Ishikawa (cell line): Measurements from ENCODE around the gene PAM.

Experiments
- CEBPB ChIP-seq: IDR thresholded peaks from 2 replicates; pipeline ENCODE4 v1.6.1; 2012
- CREB1 ChIP-seq: IDR thresholded peaks from 2 replicates; pipeline ENCODE4 v1.6.1; 2012; ENCODE audit warnings: low read depth
- EGR1 ChIP-seq: IDR thresholded peaks from 2 replicates; pipeline ENCODE4 v1.6.1; 2012
- EP300 ChIP-seq: IDR thresholded peaks from 2 replicates; pipeline ENCODE4 v1.6.1; 2012; ENCODE audit warnings: borderline replicate concordance
- FOXM1 ChIP-seq: IDR thresholded peaks from 2 replicates; pipeline ENCODE4 v1.6.1; 2012; ENCODE audit warnings: low read depth, borderline replicate concordance
- MAX ChIP-seq: IDR thresholded peaks from 2 replicates; pipeline ENCODE4 v1.6.1; 2012
- NFIC ChIP-seq: IDR thresholded peaks from 2 replicates; pipeline ENCODE4 v1.6.1; 2012
- RAD21 ChIP-seq: IDR thresholded peaks from 2 replicates; pipeline ENCODE4 v1.6.1; 2012; ENCODE audit warnings: low read depth
- REST ChIP-seq: IDR thresholded peaks from 2 replicates; pipeline ENCODE4 v1.6.1; 2012; ENCODE audit warnings: low read depth, mild to moderate bottlenecking
- TAF1 ChIP-seq: IDR thresholded peaks from 2 replicates; pipeline ENCODE4 v1.6.1; 2012; ENCODE audit warnings: low read depth, mild to moderate bottlenecking
- TCF12 ChIP-seq: IDR thresholded peaks from 2 replicates; pipeline ENCODE4 v1.6.1; 2012; ENCODE audit warnings: low read depth
- TEAD4 ChIP-seq: IDR thresholded peaks from 2 replicates; pipeline ENCODE4 v1.6.1; 2012
- USF1 ChIP-seq: IDR thresholded peaks from 2 replicates; pipeline ENCODE4 v1.6.1; 2012
- YY1 ChIP-seq: IDR thresholded peaks from 2 replicates; pipeline ENCODE4 v1.6.1; 2012; ENCODE audit warnings: low read depth
- ZBTB7A ChIP-seq: IDR thresholded peaks from 2 replicates; pipeline ENCODE4 v1.6.1; 2012; ENCODE audit warnings: low read depth

PAM gene

GRCh38 chr5:102946414-102946813, 191.3 kb downstream of the PAM start:
- TF ChIP-seq TCF12 (no peak), NFIC (no peak), EGR1 (no peak), TAF1 (no peak), REST (no peak), USF1 (no peak), CEBPB (no peak), TEAD4 (no peak), EP300 (no peak), RAD21 (no peak)

GRCh38 chr5:102946971-102947370, 191.9 kb downstream of the PAM start:
- no peak for TF ChIP-seq EP300
- no peak for TF ChIP-seq MAX
- TF ChIP-seq NFIC, result no peak
- TF ChIP-seq FOXM1, result no peak
- TF ChIP-seq EGR1, result no peak
- TF ChIP-seq YY1, result no peak
- no peak for TF ChIP-seq ZBTB7A
- TF ChIP-seq USF1, result no peak
- no peak for TF ChIP-seq TCF12
- no peak for TF ChIP-seq REST
- no peak for TF ChIP-seq RAD21
- no peak for TF ChIP-seq TEAD4
- TF ChIP-seq TAF1, result no peak
- no peak for TF ChIP-seq CEBPB

- TF ChIP-seq RAD21, result no peak
- TF ChIP-seq EP300, result no peak
- TF ChIP-seq NFIC, result no peak
- TF ChIP-seq CEBPB, result no peak
- no peak for TF ChIP-seq TCF12
- TF ChIP-seq FOXM1, result no peak
- no peak for TF ChIP-seq CREB1
- no peak for TF ChIP-seq TAF1
These were observed 200.4 kb downstream of the PAM start for GRCh38 chr5:102955488-102955887.

- TF ChIP-seq ZBTB7A (no peak), YY1 (no peak), CREB1 (no peak), MAX (no peak)
These were observed 201.5 kb downstream of the PAM start for GRCh38 chr5:102956599-102956998.

- TF ChIP-seq FOXM1, result no peak
- no peak for TF ChIP-seq TCF12
- TF ChIP-seq USF1, result no peak
- TF ChIP-seq TEAD4, result no peak
- no peak for TF ChIP-seq NFIC
- TF ChIP-seq CEBPB, result no peak
- TF ChIP-seq TAF1, result no peak
- TF ChIP-seq REST, result no peak
- TF ChIP-seq RAD21, result no peak
- no peak for TF ChIP-seq MAX
- no peak for TF ChIP-seq CREB1
- no peak for TF ChIP-seq EGR1
- no peak for TF ChIP-seq YY1
- TF ChIP-seq EP300, result no peak
- TF ChIP-seq ZBTB7A, result no peak
These were observed 202.0 kb downstream of the PAM start for GRCh38 chr5:102957141-102957540.
